ENCODE data around the gene UNC5A. TPM values are rescaled to one million over a fixed set of nuclear protein-coding genes. Genes with fewer than 3 reads are reported as not detected.

UNC5A gene
- total RNA-seq, 6 experiments from 2014 or later, result not detected

DNA sequence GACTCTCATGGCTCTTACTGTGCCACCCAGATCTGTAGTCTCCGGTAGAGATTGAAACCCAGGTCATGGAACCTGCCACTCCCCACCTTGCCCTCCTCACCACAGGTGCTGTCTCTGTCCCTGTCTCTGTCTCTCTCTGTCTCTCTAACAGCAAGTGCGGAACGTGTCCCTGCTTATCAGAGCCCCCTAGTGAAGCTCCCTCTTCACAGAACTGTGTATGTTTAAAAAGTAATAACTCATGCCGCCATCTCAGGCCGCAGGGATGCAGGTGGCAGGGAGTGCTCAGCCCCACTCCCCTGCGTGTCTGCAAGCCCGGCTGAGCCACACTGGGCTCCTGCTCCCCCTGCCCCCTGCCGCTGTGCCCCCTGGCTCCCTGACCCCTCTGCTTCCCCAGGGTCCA, 43.8 kb downstream of the UNC5A start:
- Mint-ChIP-seq H3K4me3 (no peak overlapping the region), H3K27ac (no peak overlapping the region), H3K27me3 (ENCODE audit: insufficient read depth) (peaks cover 45% of the 10 kb centered on the region), H3K36me3 (ENCODE audit: low read depth) (no peaks in the 10 kb centered on the region), H3K4me1 (ENCODE audit: low read depth) (no peaks in the 10 kb centered on the region), H3K9me3 (no peaks in the 10 kb centered on the region)
- TF ChIP-seq, protein P1, sequence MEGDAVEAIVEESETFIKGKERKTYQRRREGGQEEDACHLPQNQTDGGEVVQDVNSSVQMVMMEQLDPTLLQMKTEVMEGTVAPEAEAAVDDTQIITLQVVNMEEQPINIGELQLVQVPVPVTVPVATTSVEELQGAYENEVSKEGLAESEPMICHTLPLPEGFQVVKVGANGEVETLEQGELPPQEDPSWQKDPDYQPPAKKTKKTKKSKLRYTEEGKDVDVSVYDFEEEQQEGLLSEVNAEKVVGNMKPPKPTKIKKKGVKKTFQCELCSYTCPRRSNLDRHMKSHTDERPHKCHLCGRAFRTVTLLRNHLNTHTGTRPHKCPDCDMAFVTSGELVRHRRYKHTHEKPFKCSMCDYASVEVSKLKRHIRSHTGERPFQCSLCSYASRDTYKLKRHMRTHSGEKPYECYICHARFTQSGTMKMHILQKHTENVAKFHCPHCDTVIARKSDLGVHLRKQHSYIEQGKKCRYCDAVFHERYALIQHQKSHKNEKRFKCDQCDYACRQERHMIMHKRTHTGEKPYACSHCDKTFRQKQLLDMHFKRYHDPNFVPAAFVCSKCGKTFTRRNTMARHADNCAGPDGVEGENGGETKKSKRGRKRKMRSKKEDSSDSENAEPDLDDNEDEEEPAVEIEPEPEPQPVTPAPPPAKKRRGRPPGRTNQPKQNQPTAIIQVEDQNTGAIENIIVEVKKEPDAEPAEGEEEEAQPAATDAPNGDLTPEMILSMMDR (IDR thresholded peaks at IDR 0.05), result no peak
- no peak for DNase-seq

- H3K4me1 Mint-ChIP-seq (ENCODE audit: low read depth), result no peaks in the 10 kb centered on the region
- H3K36me3 Mint-ChIP-seq (ENCODE audit: low read depth), result no peaks in the 10 kb centered on the region
- H3K9me3 Mint-ChIP-seq, result no peaks in the 10 kb centered on the region
- no peak for DNase-seq
- H3K4me3 Mint-ChIP-seq, result no peak overlapping the region
- H3K27ac Mint-ChIP-seq, result no peak overlapping the region
- peaks cover 40% of the 10 kb centered on the region for H3K27me3 Mint-ChIP-seq (ENCODE audit: insufficient read depth)
- TF ChIP-seq, protein P1 (IDR thresholded peaks at IDR 0.05), result no peak
Measured at GRCh38 chr5:176855598-176855997, 45.2 kb downstream of the UNC5A start.

DNA sequence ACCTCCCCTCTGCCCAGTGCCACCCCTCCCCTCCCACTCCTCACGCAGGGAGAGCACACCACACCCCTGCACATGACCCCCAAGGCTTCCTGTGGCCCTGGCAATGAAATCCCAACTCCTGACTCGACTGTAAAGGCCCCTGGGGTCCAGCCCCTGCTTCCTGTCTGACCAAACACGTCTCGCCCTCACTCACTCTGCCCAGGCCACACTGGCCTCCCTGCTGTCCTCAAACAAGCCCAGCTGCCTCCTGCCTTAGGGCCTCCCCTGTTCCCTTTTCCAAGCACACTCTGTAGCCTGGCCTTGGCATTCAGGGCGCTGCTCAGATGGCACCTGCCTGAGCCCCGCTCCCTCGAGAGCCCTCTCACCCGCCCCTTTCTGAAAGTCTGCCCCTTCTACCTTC, 46.4 kb downstream of the UNC5A start:
- Mint-ChIP-seq H3K36me3 (ENCODE audit: low read depth) (no peaks in the 10 kb centered on the region), H3K4me1 (ENCODE audit: low read depth) (no peaks in the 10 kb centered on the region), H3K4me3 (no peak overlapping the region), H3K27ac (no peak overlapping the region), H3K27me3 (ENCODE audit: insufficient read depth) (peaks cover 42% of the 10 kb centered on the region), H3K9me3 (no peaks in the 10 kb centered on the region)
- TF ChIP-seq, protein P1 (IDR thresholded peaks at IDR 0.05), result no peak
- DNase-seq, result no peak

- peaks cover 42% of the 10 kb centered on the region for H3K27me3 Mint-ChIP-seq (ENCODE audit: insufficient read depth)
- TF ChIP-seq, protein P1 (IDR thresholded peaks at IDR 0.05), result no peak
- no peak overlapping the region for H3K4me3 Mint-ChIP-seq
- no peaks in the 10 kb centered on the region for H3K9me3 Mint-ChIP-seq
- peak; percentile 21 for DNase-seq
- H3K4me1 Mint-ChIP-seq (ENCODE audit: low read depth), result no peaks in the 10 kb centered on the region
- H3K36me3 Mint-ChIP-seq (ENCODE audit: low read depth), result no peaks in the 10 kb centered on the region
- H3K27ac Mint-ChIP-seq, result no peak overlapping the region
Measured at GRCh38 chr5:176857216-176857893, 47.0 kb downstream of the UNC5A start.

GRCh38 chr5:176857894-176858273, 47.5 kb downstream of the UNC5A start:
- H3K36me3 Mint-ChIP-seq (ENCODE audit: low read depth), result no peaks in the 10 kb centered on the region
- H3K4me1 Mint-ChIP-seq (ENCODE audit: low read depth), result no peaks in the 10 kb centered on the region
- no peaks in the 10 kb centered on the region for H3K9me3 Mint-ChIP-seq
- H3K27me3 Mint-ChIP-seq (ENCODE audit: insufficient read depth), result peaks cover 43% of the 10 kb centered on the region
- TF ChIP-seq, protein P1 (IDR thresholded peaks at IDR 0.05), result no peak
- H3K4me3 Mint-ChIP-seq, result no peak overlapping the region
- no peak for DNase-seq
- no peak overlapping the region for H3K27ac Mint-ChIP-seq

Measured in HFFc6 (cell line).